ENCODE measurements around the gene EN2. TPM values are rescaled to one million over a fixed set of nuclear protein-coding genes. Genes with fewer than 3 reads are reported as not detected.

Gene EN2
- 0.07 and 0.15 TPM in 2 replicates for total RNA-seq (2021)
- long read RNA-seq: 0 reads

DNA sequence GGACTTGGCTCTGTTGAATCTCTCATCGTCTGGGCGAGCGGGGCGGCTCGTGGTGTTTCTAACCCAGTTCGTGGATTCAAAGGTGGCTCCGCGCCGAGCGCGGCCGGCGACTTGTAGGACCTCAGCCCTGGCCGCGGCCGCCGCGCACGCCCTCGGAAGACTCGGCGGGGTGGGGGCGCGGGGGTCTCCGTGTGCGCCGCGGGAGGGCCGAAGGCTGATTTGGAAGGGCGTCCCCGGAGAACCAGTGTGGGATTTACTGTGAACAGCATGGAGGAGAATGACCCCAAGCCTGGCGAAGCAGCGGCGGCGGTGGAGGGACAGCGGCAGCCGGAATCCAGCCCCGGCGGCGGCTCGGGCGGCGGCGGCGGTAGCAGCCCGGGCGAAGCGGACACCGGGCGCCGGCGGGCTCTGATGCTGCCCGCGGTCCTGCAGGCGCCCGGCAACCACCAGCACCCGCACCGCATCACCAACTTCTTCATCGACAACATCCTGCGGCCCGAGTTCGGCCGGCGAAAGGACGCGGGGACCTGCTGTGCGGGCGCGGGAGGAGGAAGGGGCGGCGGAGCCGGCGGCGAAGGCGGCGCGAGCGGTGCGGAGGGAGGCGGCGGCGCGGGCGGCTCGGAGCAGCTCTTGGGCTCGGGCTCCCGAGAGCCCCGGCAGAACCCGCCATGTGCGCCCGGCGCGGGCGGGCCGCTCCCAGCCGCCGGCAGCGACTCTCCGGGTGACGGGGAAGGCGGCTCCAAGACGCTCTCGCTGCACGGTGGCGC is at the start of gene EN2:
Gene EN2, plus strand, starts transcription at position 19 of the 767 bp plus-strand sequence. Its CDS starts 249 bp downstream, at position 268.
- no peak within 1 kb of the TSS for H2BK5ac ChIP-seq (ENCODE audit: insufficient read length, low read length)
- peaks cover 4% of the 10 kb centered on the region for H4K20me1 ChIP-seq (ENCODE audit: control insufficient read depth, insufficient read depth, insufficient read length)
- Mint-ChIP-seq H3K27ac (no peak within 1 kb of the TSS), H3K4me3 (peak within 1 kb of the TSS in 1 of 2 experiments; percentile 69; a peak in 3 of 5 replicates), H3K36me3 (ENCODE audit: insufficient read depth in 1 of 3, low read depth in 3 of 3) (no peaks in the 10 kb centered on the region; a peak in 1 of 7 replicates), H3K27me3 (ENCODE audit: low read depth) (peaks cover 95% of the 10 kb centered on the region), H3K4me1 (peaks cover 4 to 22% of the 10 kb centered on the region in 2 experiments; a peak in 2 of 4 replicates), H3K9me3 (peaks cover 0 to 4% of the 10 kb centered on the region in 2 experiments; a peak in 4 of 5 replicates)
- no peak within 1 kb of the TSS for H3K18ac ChIP-seq (ENCODE audit: insufficient read length, low read depth, low read length)
- no peak within 1 kb of the TSS for H2BK15ac ChIP-seq (ENCODE audit: low read depth, low read length)
- no peak within 1 kb of the TSS for H3K9ac ChIP-seq (ENCODE audit: extremely low read depth, insufficient read length, low read length)
- no peak within 1 kb of the TSS for H4K5ac ChIP-seq (ENCODE audit: insufficient read length, low read depth, low read length)
- TF ChIP-seq, protein P1, sequence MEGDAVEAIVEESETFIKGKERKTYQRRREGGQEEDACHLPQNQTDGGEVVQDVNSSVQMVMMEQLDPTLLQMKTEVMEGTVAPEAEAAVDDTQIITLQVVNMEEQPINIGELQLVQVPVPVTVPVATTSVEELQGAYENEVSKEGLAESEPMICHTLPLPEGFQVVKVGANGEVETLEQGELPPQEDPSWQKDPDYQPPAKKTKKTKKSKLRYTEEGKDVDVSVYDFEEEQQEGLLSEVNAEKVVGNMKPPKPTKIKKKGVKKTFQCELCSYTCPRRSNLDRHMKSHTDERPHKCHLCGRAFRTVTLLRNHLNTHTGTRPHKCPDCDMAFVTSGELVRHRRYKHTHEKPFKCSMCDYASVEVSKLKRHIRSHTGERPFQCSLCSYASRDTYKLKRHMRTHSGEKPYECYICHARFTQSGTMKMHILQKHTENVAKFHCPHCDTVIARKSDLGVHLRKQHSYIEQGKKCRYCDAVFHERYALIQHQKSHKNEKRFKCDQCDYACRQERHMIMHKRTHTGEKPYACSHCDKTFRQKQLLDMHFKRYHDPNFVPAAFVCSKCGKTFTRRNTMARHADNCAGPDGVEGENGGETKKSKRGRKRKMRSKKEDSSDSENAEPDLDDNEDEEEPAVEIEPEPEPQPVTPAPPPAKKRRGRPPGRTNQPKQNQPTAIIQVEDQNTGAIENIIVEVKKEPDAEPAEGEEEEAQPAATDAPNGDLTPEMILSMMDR (conservative IDR thresholded peaks at IDR 0.05): no peak
- no peaks in the 10 kb centered on the region for H3K9me3 ChIP-seq (ENCODE audit: control insufficient read depth, low read depth, low read length)
- no peak within 1 kb of the TSS for H4K91ac ChIP-seq (ENCODE audit: insufficient read length, low read depth, low read length)
- H2AFZ ChIP-seq (ENCODE audit: low read length): no peak within 1 kb of the TSS
- H2BK12ac ChIP-seq (ENCODE audit: insufficient read length, low read depth, low read length): no peak within 1 kb of the TSS
- H2AK5ac ChIP-seq (ENCODE audit: insufficient read length, low read length): no peak within 1 kb of the TSS
- no peaks in the 10 kb centered on the region for H3K79me2 ChIP-seq (ENCODE audit: insufficient read depth, low read length)
- H2BK120ac ChIP-seq (ENCODE audit: low read depth, low read length, poor library complexity, severe bottlenecking): no peak within 1 kb of the TSS
- H3K23ac ChIP-seq (ENCODE audit: insufficient read length, low read depth, low read length): no peak within 1 kb of the TSS
- no peak within 1 kb of the TSS for H3K27ac ChIP-seq (ENCODE audit: insufficient read length, low read depth, low read length)
- H3K4ac ChIP-seq (ENCODE audit: low read depth, low read length): no peak within 1 kb of the TSS
- no peak within 1 kb of the TSS for H3T11ph ChIP-seq (ENCODE audit: low read length)
- WGBS (ENCODE audit: extremely low coverage, insufficient read length, low lambda C conversion rate): no CpG with 5 or more reads among the region's 105 CpGs
- DNase-seq: no peak
- H3K56ac ChIP-seq (ENCODE audit: insufficient read length, low read depth, low read length): no peak within 1 kb of the TSS
- H2BK20ac ChIP-seq (ENCODE audit: low read depth, low read length, poor library complexity, severe bottlenecking): no peak within 1 kb of the TSS
- H3K79me1 ChIP-seq (ENCODE audit: insufficient read depth, low read depth, low read length, poor library complexity, severe bottlenecking): no peaks in the 10 kb centered on the region
- no peaks in the 10 kb centered on the region for H3K23me2 ChIP-seq (ENCODE audit: insufficient read length, low read depth, low read length, poor library complexity, severe bottlenecking)
- H3K4me2 ChIP-seq (ENCODE audit: insufficient read depth, insufficient read length, low read length): no peak within 1 kb of the TSS
- peaks cover 91% of the 10 kb centered on the region for H3K27me3 ChIP-seq (ENCODE audit: insufficient read depth, low read length)
- no peak within 1 kb of the TSS for H4K8ac ChIP-seq (replicated peaks; ENCODE audit: insufficient read length, low read depth, low read length)
- no peak within 1 kb of the TSS; the same call in 1 of the 2 replicates for H3K14ac ChIP-seq (ENCODE audit: insufficient read depth, low read length)
- no peaks in the 10 kb centered on the region for H3K4me1 ChIP-seq (ENCODE audit: insufficient read depth, low read length)
